OCI-M2 (cell line): ENCODE results near the gene ATXN2L.
"Not testable (repeated sequence)": the region's sequence is repeated elsewhere in the genome, so short reads cannot be mapped to it uniquely, and the experiment has no call there.

Source experiments
- DNase-seq: peaks from one replicate; lab custom pipeline; 2025; ENCODE audit not compliant: unreplicated experiment; lab: John Stamatoyannopoulos, UW

Gene ATXN2L

DNA sequence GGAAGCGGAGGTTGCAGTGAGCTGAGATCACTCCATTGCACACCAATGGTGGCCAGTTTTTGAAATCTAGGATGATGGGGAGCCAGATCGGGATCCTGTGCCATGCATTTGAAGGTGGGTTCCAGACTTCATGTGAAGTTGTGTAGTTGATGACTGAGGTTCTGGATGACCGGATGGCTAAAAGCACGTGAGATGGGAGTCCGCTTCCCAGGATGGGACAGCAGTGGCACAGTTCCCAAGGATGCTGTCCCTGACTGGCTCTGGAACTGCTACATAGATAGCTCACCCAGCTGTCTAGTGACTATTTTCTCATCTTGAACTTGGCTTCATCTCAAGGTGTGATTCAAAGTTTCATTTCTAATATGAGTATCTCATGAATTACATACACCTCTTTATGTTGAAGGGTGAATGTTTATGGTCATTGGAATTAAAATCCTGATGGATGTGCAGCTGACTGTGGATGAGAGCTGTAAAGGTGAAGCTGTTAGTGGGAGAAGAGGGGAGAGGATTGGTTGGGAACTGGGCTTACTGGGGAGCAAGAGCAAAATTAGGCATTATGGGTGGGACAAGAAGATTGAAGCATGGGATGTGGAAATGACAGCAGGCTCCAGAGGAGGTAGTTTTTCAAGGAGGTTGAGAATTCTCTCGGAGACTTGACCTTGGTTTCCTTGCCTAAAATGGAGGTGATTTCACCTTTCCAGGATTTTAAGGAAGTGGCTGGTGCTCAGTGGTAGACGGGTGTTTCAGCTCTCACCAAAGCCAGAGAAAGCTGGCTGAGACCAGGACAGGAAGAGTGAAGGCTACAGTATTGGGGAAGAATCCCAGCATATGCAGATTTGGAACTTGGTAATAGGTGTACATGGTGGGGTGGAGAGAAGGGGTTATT, 15.1 kb downstream of the ATXN2L start:
- DNase-seq, result no peak

DNA sequence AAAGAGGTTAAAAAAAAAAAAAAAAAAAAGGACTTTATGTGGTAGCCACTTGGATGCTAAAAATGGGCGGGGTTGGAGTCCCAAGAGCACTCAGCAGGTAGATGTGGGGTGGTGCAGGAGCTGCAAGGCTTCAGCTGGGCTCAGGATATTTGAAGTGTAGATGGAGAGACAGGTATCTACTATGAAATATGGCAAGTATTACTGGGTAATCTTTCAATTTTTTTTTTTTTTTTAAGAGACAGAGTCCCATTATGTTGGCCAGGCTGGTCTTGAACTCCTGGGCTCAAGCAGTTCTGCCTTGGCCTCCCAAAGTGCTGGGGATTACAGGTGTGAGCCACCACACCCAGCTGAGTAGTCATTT, 15.7 kb downstream of the ATXN2L start:
- DNase-seq, result no peak

GRCh38 chr16:28839004-28839639, 16.3 kb downstream of the ATXN2L start:
- DNase-seq, result no peak

DNA sequence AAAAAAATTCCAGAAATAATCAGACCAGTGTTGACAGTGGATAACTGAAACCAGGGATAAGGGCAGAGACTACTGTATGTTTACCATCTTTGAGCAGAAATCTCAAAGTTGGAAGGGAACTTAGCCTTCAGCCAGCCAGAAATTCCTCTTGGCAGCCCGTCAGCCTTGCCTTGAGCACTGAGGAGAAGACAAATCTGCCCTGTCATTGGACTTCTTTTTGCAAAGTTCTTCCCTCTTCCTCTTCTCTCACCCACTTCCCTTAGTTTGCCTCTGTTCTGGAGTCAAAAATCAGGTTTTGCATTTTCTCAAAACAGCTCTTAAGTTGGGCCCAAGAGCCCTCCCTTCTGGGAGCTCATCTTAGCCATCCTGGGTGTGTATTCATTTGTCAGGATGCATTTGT, 17.1 kb downstream of the ATXN2L start:
- no peak for DNase-seq

DNA sequence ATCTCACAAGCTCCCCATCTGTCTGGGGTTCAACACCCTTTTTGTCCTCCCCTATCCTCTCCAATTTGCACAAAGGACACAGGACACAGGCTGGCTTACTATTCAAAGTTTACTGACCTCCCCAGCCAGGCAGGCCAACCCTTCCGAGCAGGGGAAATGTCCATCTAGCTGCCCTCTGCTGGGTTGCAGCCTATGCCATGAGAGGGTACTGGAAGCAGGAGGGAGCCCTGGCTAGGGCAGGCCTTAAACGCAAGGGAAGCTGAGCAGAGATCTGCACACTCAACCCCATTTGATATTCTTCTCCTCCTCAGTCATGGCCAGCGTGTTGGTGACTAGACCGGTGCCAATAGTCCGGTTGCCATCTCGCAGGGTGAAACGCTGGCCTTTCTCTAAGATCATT, 19.9 kb downstream of the ATXN2L start:
- DNase-seq, result no peak

- DNase-seq, result no peak
Measured at GRCh38 chr16:28843766-28844165, 21.0 kb downstream of the ATXN2L start.

DNA sequence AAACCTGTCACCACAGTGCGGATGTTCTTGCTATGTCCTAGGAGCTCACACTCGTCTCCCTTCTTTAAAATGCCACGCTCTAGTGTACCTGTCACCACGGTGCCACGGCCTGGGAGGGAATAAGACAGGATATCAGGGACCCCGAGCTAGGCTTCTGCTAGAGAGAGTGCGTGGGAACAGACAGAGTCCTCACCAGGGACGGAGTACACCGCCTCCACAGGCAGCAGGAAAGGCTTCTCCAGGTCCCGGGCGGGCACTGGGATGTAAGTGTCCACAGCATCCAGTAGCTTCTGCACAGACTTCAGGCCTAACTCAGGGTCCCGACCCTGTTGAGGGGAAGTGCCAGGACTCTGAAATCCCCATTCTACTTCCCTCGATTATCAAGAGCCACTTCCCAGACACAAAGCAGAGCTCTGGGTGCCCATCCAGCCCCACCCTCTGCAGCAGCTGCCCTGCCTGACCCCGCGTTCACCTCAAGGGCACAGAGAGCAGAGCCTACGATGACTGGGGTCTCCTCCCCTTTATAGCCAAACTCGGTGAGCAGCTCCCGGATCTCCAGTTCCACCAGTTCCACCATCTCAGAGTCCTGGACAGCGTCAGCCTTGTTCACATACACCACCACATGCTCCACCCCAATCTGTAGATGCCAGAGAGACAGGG, 21.6 kb downstream of the ATXN2L start:
- no peak for DNase-seq

DNA sequence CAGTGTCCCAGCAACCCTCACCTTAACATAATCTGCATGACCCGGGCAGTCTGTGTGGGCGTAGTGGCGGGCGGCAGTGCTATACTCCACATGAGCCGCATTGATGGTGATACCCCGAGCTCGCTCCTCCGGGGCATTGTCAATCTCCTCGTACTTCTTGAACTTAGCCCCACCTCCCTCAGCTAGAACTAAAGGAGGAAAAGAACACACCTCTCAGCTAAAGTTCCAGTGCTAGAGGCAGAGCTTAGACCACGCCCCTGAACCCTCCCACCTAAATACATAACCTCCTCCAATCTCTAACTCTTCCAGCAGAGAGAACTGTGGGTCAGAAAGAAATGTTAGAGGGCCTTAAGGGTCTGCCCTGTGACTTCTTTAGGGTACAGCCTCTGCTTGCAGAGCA, 22.5 kb downstream of the ATXN2L start:
- no peak for DNase-seq

DNA sequence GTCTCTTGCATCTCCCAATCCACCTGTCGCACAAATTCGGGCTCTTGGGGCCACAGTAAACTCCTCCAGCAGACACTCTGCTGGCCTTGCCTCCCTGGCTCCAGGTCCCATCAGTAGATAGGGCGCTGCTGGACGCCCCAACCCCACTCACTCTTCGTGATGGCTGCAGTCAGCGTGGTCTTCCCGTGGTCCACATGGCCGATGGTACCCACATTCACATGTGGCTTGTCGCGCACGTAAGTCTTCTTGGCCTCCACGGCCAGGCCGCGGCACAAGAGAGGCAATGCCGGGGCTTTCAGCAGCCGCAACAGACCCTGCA, 22.9 kb downstream of the ATXN2L start:
- DNase-seq, result no peak

GRCh38 chr16:28846080-28846932, 23.5 kb downstream of the ATXN2L start, which contains the start of gene TUFM:
TUFM (minus strand) TSS chr16:28846348; CDS start chr16:28846269, 79 bp downstream.
- DNase-seq, result peak; percentile 79

- DNase-seq, result no peak
Measured at GRCh38 chr16:28846933-28847273, 24.1 kb downstream of the ATXN2L start.

- no peak for DNase-seq
Measured at GRCh38 chr16:28858421-28858820, 35.6 kb downstream of the ATXN2L start.

GRCh38 chr16:28859326-28859725, 36.5 kb downstream of the ATXN2L start:
- no peak for DNase-seq

DNA sequence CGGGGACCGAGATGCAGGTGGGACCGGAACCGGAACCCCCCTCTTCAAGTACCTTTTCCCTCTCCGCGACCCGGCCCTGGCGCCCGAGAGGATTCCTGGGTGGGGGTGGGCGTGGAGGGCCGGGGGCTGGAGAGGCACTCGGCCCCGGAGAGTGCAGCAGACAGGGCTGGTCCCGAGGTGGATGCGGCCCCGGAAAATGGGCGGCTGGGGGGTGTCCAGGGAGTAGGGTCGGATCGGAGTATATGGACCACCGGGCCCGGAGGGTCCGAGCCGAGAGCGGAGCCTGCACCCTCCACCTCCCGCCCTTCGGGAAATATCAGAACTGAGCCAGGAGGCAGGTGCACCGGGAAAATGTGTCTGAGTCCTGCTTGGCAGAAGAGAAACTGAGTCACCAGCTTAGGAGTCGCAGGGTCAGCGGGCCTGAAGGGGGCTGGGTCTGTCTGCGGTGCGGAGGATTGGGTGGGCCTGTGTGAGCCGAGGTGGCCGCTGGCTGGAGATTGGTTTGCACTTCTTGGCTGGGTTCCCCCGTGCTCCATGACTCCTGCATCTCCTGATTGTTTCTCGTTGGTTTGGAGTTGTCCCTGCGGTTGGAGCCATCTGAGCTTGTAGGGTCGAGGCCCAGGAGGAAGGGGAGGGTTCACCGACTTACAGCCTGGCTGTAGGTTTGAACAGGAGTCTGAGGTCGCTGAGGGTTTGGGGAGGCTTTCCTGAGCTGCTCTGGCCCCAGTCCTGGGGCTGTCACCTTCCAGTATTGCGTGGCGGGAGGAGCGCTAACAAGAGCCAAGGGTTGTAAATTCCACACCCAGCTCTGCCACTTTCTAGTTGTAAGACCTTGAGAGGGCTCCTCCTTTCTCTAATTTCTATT, 41.4 kb downstream of the ATXN2L start:
- no peak for DNase-seq

- no peak for DNase-seq
Measured at GRCh38 chr16:28865001-28865688, 42.3 kb downstream of the ATXN2L start.

DNA sequence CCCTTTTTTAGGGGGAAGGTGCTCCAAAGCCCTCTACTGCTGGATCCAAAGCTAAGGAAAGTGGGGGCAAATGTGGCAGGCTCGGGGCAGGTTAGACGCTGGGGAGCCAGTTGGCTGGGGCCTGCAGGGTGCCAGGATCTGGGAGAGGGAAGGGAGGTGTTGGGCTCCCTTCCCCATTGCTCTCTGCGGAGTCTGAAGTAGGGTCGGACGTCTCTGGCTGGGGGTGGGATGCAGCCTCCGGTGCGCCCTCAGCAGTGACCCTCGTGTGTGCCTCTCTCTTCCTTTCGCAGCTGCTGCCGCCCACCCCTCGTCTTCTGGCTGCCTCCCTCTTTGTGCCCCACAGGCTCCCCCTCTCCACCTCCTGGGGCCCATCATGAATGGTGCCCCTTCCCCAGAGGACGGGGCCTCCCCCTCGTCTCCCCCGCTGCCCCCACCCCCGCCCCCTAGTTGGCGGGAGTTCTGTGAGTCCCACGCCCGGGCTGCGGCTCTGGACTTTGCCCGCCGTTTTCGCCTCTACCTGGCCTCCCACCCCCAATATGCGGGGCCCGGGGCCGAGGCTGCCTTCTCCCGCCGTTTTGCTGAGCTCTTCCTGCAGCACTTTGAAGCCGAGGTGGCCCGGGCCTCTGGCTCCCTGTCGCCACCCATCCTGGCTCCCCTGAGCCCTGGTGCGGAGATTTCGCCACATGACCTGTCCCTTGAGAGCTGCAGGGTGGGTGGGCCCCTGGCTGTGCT, 43.1 kb downstream of the ATXN2L start:
- DNase-seq, result no peak

DNA sequence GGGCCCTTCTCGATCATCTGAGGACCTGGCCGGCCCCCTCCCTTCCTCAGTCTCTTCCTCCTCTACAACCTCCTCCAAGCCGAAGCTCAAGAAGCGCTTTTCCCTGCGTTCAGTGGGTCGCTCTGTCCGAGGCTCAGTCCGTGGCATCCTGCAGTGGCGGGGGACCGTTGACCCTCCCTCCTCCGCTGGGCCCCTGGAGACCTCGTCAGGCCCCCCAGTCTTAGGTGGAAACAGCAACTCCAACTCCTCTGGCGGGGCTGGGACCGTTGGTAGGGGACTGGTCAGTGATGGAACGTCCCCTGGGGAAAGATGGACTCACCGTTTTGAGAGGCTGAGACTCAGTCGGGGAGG, 43.6 kb downstream of the ATXN2L start:
- DNase-seq, result no peak

GRCh38 chr16:28867241-28867640, 44.4 kb downstream of the ATXN2L start:
- DNase-seq, result no peak

GRCh38 chr16:28867646-28868045, 44.8 kb downstream of the ATXN2L start:
- DNase-seq, result not testable (repeated sequence)
